CD4-positive, alpha-beta memory T cell (primary cell): Measurements from ENCODE around the gene FALEC. TPM values are rescaled to one million over a fixed set of nuclear protein-coding genes. Genes with fewer than 3 reads are reported as not detected.

Source experiments
- CTCF ChIA-PET: fragments of 350-600 bp; sonication (Branson Sonifier 250); formaldehyde crosslinking; loops from one replicate; lab custom pipeline; 2021; ENCODE audit warnings: inconsistent platforms; ENCODE audit not compliant: partially characterized antibody; lab: Charles Lee
- POLR2A ChIA-PET: fragments of 350-600 bp; sonication (Branson Sonifier 250); formaldehyde crosslinking; loops from one replicate; lab custom pipeline; 2021; ENCODE audit not compliant: partially characterized antibody; lab: Charles Lee
- DNase-seq, 5 donors: peaks; one replicate each; pipeline versions ENCODE4 v3.0.0 to v3.0.0-alpha.2; 2020 to 2022; ENCODE audit warnings: mixed read lengths in 1 of 5
- H3K27ac ChIP-seq: one replicate; pipeline ENCODE4 v1.7.0; 2013; ENCODE audit warnings: low read depth, low read length
- H3K27me3 ChIP-seq: 2 replicates; pipeline ENCODE4 v1.7.0; 2013; ENCODE audit warnings: mild to moderate bottlenecking, low read length, moderate library complexity; ENCODE audit not compliant: insufficient read depth
- H3K36me3 ChIP-seq: 2 replicates; pipeline ENCODE4 v1.7.0; 2013; ENCODE audit warnings: mild to moderate bottlenecking, low read length, moderate library complexity; ENCODE audit not compliant: insufficient read depth
- H3K4me1 ChIP-seq: 2 replicates; pipeline ENCODE4 v1.7.0; 2013; ENCODE audit warnings: mild to moderate bottlenecking, low read length, moderate library complexity; ENCODE audit not compliant: insufficient read depth
- H3K4me3 ChIP-seq, 2 donors: one replicate each; pipeline ENCODE4 v1.7.0; 2013; ENCODE audit warnings: low read length in 2 of 2, mild to moderate bottlenecking in 1 of 2
- H3K9me3 ChIP-seq, 2 donors: one replicate each; pipeline ENCODE4 v1.7.0; 2013; ENCODE audit warnings: low read length in 2 of 2, control low read depth in 1 of 2; ENCODE audit not compliant: control insufficient read depth in 1 of 2
- H3K27ac Mint-ChIP-seq, 7 donors: one replicate each; pipeline ENCODE4 v1.8.0; 2020 to 2021; ENCODE audit warnings: mixed read lengths in 7 of 7, mild to moderate bottlenecking in 6 of 7, inconsistent platforms in 3 of 7, moderate library complexity in 3 of 7
- H3K27me3 Mint-ChIP-seq, 2 donors: one replicate each; pipeline ENCODE4 v1.8.0; 2020 to 2021; ENCODE audit warnings: mixed read lengths in 2 of 2
- H3K36me3 Mint-ChIP-seq, 2 donors: one replicate each; pipeline ENCODE4 v1.8.0; 2020 to 2021; ENCODE audit warnings: mixed read lengths in 2 of 2, inconsistent platforms in 1 of 2, mild to moderate bottlenecking in 1 of 2
- H3K4me1 Mint-ChIP-seq, 4 donors: one replicate each; pipeline ENCODE4 v1.8.0; 2020 to 2021; ENCODE audit warnings: mixed read lengths in 4 of 4, mild to moderate bottlenecking in 1 of 4
- H3K4me3 Mint-ChIP-seq, 8 donors: one replicate each; pipeline ENCODE4 v1.8.0; 2020 to 2021; ENCODE audit warnings: mixed read lengths in 8 of 8, mild to moderate bottlenecking in 7 of 8, moderate library complexity in 6 of 8, inconsistent platforms in 3 of 8
- H3K9me3 Mint-ChIP-seq, 8 donors: one replicate each; pipeline ENCODE4 v1.8.0; 2020 to 2021; ENCODE audit warnings: mixed read lengths in 8 of 8, mild to moderate bottlenecking in 5 of 8, inconsistent platforms in 3 of 8, moderate library complexity in 1 of 8
- intact Hi-C: fragments of 100-400 bp; cut with micrococcal nuclease; formaldehyde crosslinking; loops from one replicate; pipeline ENCODE4 v1.15.1; 2023
- polyA plus RNA-seq, 2 donors: library from polyadenylated mRNA; unstranded; fragments of 300-500 nt; fragmentation: Illumina TruSeq; gene quantifications; one replicate each; pipeline ENCODE4 v1.2.3, GENCODE V29; 2021
- total RNA-seq, 2 experiments: library from RNA; stranded (reverse); gene quantifications; one replicate each; pipeline ENCODE4 v1.2.3, GENCODE V29; 2021

FALEC gene
- total and polyA plus RNA-seq, 4 experiments from 2014 or later, result 0.64 to 1.1 TPM; not detected in 2

DNA sequence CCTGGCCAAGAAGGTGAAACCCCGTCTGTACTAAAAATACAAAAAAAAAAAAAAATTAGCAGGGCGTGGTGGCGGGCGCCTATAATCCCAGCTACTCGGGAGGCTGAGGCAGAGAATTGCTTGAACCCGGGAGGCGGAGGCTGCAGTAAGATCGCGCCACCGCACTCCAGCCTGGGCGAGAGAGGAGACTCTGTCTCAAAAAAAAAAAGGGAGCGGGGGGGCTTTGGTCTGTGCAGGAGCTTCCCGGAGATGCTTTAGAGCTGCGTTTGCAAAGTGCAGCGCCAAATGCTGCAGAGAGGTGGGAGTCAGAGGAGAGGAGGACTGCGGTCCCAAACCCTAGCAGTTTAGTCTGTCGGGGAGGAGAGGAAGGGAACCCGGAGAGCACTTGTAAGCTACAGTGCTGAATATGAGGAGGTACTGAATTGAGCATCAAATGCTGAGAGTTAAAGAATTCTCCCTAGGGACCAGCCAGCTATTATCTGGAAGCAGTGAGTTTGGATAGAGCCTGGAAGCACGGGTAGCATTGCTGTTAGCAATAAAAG lies 569 bp downstream of the FALEC start:
- Histone ChIP-seq H3K27ac (peak overlapping the region; percentile 53), H3K4me3 (peak overlapping the region in 1 of 2 donors; percentile 73), H3K9me3 (no peaks in the 10 kb centered on the region), H3K27me3 (no peaks in the 10 kb centered on the region), H3K4me1 (peaks cover 11% of the 10 kb centered on the region), H3K36me3 (no peaks in the 10 kb centered on the region)
- peaks cover 8 to 16% (median 9%) of the 10 kb centered on the region in 4 donors for H3K4me1 Mint-ChIP-seq
- H3K9me3 Mint-ChIP-seq, result no peaks in the 10 kb centered on the region
- POLR2A ChIA-PET, result interaction anchor here (0.7 to 2.6 kb wide), 14 partner anchors 11 to 258 kb away, joined by 3 to 31 read pairs (median 4); partner anchors contain the start of genes ENSA, GOLPH3L, MCL1 and RPRD2
- H3K36me3 Mint-ChIP-seq, result no peaks in the 10 kb centered on the region
- intact Hi-C loops, result loop anchor here (5.0 kb wide), 1 partner anchor 54 kb away; no protein-coding TSS in a partner anchor
- peak overlapping the region; percentile 57 to 93 (median 77) for H3K27ac Mint-ChIP-seq
- peak overlapping the region; percentile 83 to 94 (median 92) for H3K4me3 Mint-ChIP-seq
- H3K27me3 Mint-ChIP-seq, result no peaks in the 10 kb centered on the region
- no peak for DNase-seq
- CTCF ChIA-PET, result interaction anchor here (0.6 to 3.1 kb wide), 10 partner anchors 9 to 260 kb away, joined by 3 to 18 read pairs (median 6); partner anchors contain the start of gene ECM1

DNA sequence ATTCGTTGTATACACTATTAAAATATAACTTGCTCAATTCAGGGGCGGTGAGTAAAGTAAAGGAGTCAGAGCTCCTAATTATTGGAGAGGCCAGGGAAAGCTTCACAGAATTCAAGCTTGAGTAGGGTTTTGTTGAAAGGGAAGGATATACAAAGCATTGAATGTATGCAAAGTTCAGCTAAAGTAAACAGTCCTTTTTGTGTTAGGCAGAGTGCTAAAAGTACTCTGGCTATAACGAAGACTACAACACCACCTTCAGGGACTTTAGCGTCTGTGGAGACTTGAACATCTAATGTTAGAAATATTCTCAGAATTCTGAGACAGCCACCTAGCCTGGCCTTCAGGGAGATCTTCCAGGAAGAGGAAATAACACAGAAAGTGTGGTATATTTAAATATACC lies 1.1 kb downstream of the FALEC start:
- Histone ChIP-seq H3K4me1 (peaks cover 11% of the 10 kb centered on the region), H3K27me3 (no peaks in the 10 kb centered on the region), H3K27ac (no peak overlapping the region), H3K9me3 (no peaks in the 10 kb centered on the region), H3K36me3 (no peaks in the 10 kb centered on the region), H3K4me3 (peak overlapping the region in 1 of 2 donors; percentile 73)
- ChIA-PET POLR2A (interaction anchor here (0.7 to 2.6 kb wide), 10 partner anchors 11 to 257 kb away, joined by 3 to 31 read pairs (median 4); partner anchors contain the start of genes RPRD2 and TARS2), CTCF (interaction anchor here (1.6 to 3.1 kb wide), 8 partner anchors 8 to 261 kb away, joined by 3 to 18 read pairs (median 7); partner anchors contain the start of gene ECM1)
- Mint-ChIP-seq H3K4me1 (peaks cover 8 to 16% (median 9%) of the 10 kb centered on the region in 4 donors), H3K27me3 (no peaks in the 10 kb centered on the region), H3K27ac (peak overlapping the region in 5 of 7 donors; percentile 32 to 77 (median 48)), H3K36me3 (no peaks in the 10 kb centered on the region), H3K4me3 (peak overlapping the region; percentile 83 to 94 (median 92)), H3K9me3 (no peaks in the 10 kb centered on the region)
- intact Hi-C loops, result loop anchor here (5.0 kb wide), 1 partner anchor 54 kb away; no protein-coding TSS in a partner anchor
- DNase-seq, result no peak

DNA sequence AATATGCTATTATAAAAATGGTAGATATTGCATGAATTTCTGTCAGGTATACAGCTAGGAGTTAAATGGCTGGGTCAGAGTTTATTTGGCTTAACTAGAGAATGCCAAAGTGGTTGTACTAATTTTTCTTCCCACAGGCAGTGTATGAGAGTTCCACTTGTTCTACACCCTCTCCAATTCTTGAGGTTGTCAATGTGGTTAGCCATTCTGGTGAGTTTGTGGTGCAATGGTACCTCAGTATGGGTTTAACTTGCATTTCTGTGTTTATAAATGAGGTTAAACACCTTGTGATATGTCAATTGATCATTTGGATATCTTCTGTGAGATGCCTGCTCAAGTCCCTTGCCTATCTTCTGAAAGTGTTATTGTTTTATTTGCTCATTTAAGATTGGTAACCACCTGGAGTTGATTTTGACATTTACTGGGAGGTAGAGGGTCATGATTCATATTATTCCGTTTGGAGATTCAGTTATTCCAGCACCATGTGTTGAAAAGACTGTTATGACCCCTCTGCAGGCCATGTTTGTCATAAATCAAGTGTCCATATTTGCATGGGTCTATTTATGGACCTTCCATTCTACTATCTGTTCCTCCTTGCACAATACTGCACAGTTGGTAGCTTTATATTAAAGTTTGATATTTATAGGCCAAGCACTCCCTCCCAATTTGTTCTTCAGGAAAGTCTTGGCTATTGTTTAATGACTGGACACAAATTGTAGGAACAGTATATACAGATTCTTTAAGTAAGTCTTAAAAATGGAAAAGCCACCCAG lies 5.8 kb downstream of the FALEC start:
- no peaks in the 10 kb centered on the region for H3K27me3 Mint-ChIP-seq
- no peak overlapping the region for H3K27ac ChIP-seq
- no peaks in the 10 kb centered on the region for H3K27me3 ChIP-seq
- H3K36me3 ChIP-seq, result no peaks in the 10 kb centered on the region
- H3K4me3 ChIP-seq, result no peak overlapping the region
- ChIA-PET POLR2A (no interaction called here), CTCF (interaction anchor here (1.5 kb wide), 1 partner anchor 11 kb away, joined by 3 read pairs; no protein-coding TSS in a partner anchor)
- intact Hi-C loops, result no loop called here
- H3K27ac Mint-ChIP-seq, result no peak overlapping the region
- peaks cover 2% of the 10 kb centered on the region for H3K4me1 ChIP-seq
- H3K36me3 Mint-ChIP-seq, result no peaks in the 10 kb centered on the region
- H3K9me3 ChIP-seq, result no peaks in the 10 kb centered on the region
- no peak overlapping the region for H3K4me3 Mint-ChIP-seq
- peaks cover 2 to 5% (median 4%) of the 10 kb centered on the region in 4 donors for H3K4me1 Mint-ChIP-seq
- DNase-seq, result no peak
- H3K9me3 Mint-ChIP-seq, result no peaks in the 10 kb centered on the region

DNA sequence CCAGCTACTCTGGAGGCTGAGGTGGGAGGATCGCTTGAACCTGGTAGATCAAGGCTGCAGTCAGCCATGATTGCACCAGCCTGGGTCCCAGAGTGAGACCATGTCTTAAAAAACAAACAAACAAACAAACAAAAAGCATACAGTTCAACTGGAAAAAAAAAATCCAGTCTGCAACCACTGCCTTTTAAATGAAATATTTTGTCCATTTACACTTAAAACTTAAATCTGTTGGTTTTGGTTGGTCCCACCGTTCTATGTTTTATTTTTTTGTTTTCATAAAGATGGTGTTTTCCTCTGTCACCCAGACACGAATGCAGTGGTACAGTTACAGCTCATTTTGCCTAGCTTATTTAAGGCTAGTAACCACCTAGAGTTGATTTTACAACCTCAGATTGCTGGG lies 9.8 kb downstream of the FALEC start:
- ChIA-PET POLR2A (interaction anchor here (1.2 kb wide), 1 partner anchor 12 kb away, joined by 3 read pairs; no protein-coding TSS in a partner anchor), CTCF (interaction anchor here (1.4 kb wide), 1 partner anchor 10 kb away, joined by 7 read pairs; the partner anchor contains the start of gene FALEC)

DNA sequence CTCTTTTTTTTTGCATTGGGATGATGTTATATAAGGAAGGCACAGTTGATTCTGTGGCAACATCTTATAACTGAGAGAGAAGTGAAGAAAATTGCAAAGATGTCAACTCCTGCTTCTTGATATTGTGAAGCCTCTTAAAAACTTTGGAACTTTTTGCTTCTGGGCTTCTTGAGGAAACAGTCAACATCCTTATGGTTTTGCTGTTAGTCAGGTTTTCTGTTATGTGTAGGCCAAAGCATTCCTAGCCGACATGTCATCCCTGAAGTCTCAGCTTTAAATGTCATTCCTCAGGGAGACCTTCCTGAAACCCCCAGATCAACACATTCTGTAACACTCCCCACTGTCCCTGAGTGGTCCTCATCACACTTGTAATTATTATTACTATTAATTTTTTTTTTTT lies 12.6 kb downstream of the FALEC start:
- H3K27ac ChIP-seq, result no peak overlapping the region
- H3K4me1 ChIP-seq, result no peaks in the 10 kb centered on the region
- ChIA-PET CTCF (interaction anchor here (1.6 kb wide), 1 partner anchor 12 kb away, joined by 4 read pairs; the partner anchor contains the start of gene FALEC), POLR2A (no interaction called here)
- H3K27me3 ChIP-seq, result no peaks in the 10 kb centered on the region
- Mint-ChIP-seq H3K4me3 (no peak overlapping the region), H3K27ac (no peak overlapping the region), H3K4me1 (peaks cover 0 to 6% (median 4%) of the 10 kb centered on the region in 4 donors), H3K36me3 (no peaks in the 10 kb centered on the region), H3K27me3 (peaks cover 0 to 3% of the 10 kb centered on the region in 2 donors), H3K9me3 (no peaks in the 10 kb centered on the region)
- intact Hi-C loops, result no loop called here
- no peak overlapping the region for H3K4me3 ChIP-seq
- no peaks in the 10 kb centered on the region for H3K36me3 ChIP-seq
- H3K9me3 ChIP-seq, result no peaks in the 10 kb centered on the region
- DNase-seq, result no peak

More for the DNA sequence above, 9.8 kb downstream of the FALEC start:
- H3K27me3 Mint-ChIP-seq, result no peaks in the 10 kb centered on the region
- Histone ChIP-seq H3K36me3 (no peaks in the 10 kb centered on the region), H3K9me3 (no peaks in the 10 kb centered on the region), H3K27ac (no peak overlapping the region), H3K27me3 (no peaks in the 10 kb centered on the region), H3K4me1 (no peaks in the 10 kb centered on the region), H3K4me3 (no peak overlapping the region)
- H3K9me3 Mint-ChIP-seq, result no peaks in the 10 kb centered on the region
- no peak overlapping the region for H3K4me3 Mint-ChIP-seq
- no peak for DNase-seq
- intact Hi-C loops, result no loop called here
- H3K4me1 Mint-ChIP-seq, result no peaks in the 10 kb centered on the region
- no peak overlapping the region for H3K27ac Mint-ChIP-seq
- H3K36me3 Mint-ChIP-seq, result no peaks in the 10 kb centered on the region

DNA sequence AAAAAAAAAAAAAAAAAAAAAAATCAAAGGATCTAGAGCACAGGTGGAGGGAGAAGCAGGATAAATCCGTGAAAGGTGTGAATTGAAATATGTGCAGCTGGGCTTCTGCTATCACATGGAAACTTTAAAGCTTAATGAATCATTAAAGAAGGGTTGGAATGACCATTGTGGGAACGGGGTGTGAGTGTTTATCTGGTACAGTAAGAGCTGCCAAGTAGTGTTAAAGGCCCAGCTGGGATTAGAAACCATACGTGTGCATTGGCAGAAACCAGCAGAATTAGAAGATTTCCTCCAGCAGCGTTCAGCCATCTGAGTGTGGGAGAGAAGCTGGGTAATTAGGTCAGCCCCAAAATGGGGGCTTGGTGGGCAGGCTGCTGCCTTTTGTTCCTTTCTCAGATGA lies 13.5 kb downstream of the FALEC start:
- Mint-ChIP-seq H3K27ac (peak overlapping the region in 1 of 7 donors; percentile 42), H3K9me3 (no peaks in the 10 kb centered on the region), H3K36me3 (no peaks in the 10 kb centered on the region), H3K4me1 (peaks cover 0 to 6% (median 4%) of the 10 kb centered on the region in 4 donors), H3K27me3 (peaks cover 0 to 3% of the 10 kb centered on the region in 2 donors), H3K4me3 (no peak overlapping the region)
- Histone ChIP-seq H3K9me3 (no peaks in the 10 kb centered on the region), H3K36me3 (no peaks in the 10 kb centered on the region), H3K27ac (no peak overlapping the region), H3K4me1 (no peaks in the 10 kb centered on the region), H3K27me3 (no peaks in the 10 kb centered on the region), H3K4me3 (no peak overlapping the region)
- no peak for DNase-seq
- intact Hi-C loops, result no loop called here
- CTCF ChIA-PET, result interaction anchor here (0.6 to 1.4 kb wide), 2 partner anchors 22 to 274 kb away, joined by 3 to 4 read pairs; no protein-coding TSS in a partner anchor
- POLR2A ChIA-PET, result no interaction called here
